H54 (cell line): ENCODE data around the gene CREG1.

Source experiments
- DNase-seq: peaks from one replicate; pipeline ENCODE4 v3.0.0; 2011; ENCODE audit warnings: low spot score, mixed read lengths; ENCODE audit not compliant: insufficient read length
- FAIRE-seq: peaks from 3 replicates; lab custom pipeline; 2011; peaks lifted over from hg19 to GRCh38; lab: Jason Lieb, UNC
- POLR2A ChIP-seq: IDR thresholded peaks from 2 replicates; pipeline ENCODE4 v1.6.1; 2011; ENCODE audit warnings: low read depth, mild to moderate bottlenecking, low read length

CREG1 gene

DNA sequence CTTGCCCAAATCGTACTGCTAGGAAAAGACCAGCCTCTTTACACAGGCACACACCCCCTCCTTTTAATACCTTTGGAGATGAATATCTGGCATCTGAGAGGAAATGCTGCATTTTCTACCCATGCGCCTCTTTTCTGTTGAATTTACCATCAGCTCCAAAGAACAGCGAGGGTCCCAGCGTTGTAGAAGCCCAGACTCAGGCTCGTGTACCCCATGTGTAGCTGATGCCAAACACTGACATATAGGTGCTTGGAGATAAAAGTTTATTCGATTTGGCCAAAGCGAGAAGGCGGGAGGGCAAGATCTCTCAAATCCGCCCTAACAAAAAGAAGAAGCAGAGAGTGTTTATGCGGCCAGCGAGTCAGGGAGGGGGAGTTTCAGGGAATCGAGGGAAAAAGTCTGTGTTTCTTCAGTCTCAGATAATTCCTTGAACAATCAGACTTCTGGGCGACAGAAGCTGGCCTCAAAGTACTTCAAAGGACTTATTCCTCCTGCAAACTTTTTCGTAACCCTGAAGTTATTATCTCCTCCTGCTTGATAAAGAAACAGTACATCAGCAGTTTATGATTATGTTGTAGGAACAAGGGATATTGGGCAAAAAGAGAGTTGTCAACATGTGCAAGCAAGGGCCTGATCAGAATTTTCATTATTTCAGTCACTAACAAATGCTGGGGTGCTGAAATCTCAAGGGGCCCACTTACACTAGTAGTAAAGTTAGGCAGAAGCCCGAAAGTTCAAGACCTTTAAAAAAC is 642 bp upstream of the CREG1 start:
- FAIRE-seq (no peak), DNase-seq (no peak)
- no peak for TF ChIP-seq POLR2A

- no peak for TF ChIP-seq POLR2A
- FAIRE-seq (no peak), DNase-seq (no peak)
These were observed 2.2 kb downstream of the CREG1 start for GRCh38 chr1:167551362-167551761.

DNA sequence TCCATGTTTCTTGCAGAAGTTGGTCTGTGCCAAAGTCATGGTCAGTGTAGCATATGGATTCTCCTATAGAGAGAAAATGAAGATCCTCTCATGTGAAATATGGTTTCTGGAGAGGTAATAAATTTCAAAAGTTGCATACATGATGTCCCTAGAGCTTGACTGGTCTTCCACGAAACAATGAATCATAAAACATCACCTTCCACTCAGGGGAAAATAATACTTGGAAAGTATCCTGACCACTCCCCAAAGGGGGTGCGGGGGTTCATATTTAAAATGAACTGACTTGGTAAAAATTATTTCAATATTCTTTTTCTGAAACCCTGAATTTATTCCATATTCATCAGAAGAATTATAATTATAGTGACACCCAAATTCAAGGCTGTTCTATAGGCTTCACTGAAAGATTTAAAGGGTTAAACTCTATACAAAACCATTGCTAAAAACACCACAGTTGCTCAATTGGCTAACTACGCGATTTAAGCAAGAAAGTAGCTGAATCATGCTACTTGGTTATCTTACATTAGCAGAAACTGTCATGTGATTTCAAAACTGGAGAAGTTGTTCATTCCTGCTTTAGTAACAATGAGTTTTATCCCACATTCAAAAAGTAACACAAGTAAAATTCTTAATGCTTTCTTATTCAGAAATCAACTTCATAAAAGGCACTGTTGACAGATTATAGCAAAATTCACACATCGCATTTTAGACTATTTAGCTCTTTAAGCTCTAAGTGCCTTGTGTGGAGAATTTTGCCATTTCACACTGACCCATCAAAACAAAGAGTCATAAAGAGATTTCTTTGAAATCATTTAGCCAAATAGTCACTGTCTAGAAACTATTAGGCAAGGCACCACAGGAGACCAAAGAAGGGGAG is 5.3 kb downstream of the CREG1 start:
- DNase-seq (no peak), FAIRE-seq (no peak)
- TF ChIP-seq POLR2A: no peak

DNA sequence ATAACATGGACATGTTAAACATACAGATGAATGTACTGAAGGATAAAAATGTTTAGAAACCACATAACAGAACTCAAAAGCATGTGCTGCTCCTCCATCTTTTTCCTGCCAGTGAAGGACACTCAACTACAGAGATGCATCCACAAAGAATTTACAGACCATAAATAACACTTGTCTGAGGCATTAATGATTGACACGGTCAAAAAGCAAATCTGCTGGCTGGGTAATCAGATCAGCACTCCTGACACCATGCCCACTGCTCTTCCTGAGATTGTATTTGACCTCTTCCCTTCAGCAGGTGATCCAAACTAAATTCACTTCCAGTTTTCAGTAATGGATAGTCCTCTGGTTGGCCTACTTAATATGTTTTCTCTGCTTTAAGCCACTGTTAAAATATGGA is 6.6 kb downstream of the CREG1 start:
- no peak for TF ChIP-seq POLR2A
- DNase-seq (no peak), FAIRE-seq (no peak)

GRCh38 chr1:167545349-167545748 is 8.2 kb downstream of the CREG1 start:
- DNase-seq (no peak), FAIRE-seq (no peak)
- no peak for TF ChIP-seq POLR2A

DNA sequence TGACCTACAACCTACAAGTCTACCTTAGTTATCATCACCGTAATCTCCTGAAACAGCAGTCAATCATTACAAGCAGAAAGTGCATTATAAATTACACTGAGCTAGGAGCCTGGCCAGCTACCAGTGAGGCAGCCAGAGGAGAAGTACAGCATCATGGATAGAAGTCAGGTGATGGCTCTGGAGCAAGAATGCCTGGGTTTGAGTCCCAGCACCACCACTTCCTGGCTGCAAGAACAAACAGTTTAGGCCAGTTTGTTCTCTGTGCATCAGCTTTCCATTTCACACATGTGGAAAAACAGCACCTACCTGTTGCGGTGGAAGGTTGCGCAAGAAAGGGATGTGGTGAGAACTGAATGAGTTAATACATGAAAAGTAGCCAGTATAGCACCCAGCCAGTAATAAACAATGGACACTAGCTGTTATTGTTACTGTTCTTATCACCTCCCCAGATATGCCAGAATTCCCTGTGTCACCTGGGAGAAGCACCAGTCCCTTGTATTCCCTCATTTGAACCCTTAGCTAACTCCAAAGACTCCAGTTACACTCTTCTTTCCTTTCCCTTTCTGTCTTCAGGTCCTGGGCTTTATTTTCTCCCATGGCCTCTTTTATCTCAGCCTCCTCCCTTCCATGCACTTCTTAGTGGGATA is 9.0 kb downstream of the CREG1 start:
- no peak for TF ChIP-seq POLR2A
- FAIRE-seq (no peak), DNase-seq (no peak)

- no peak for TF ChIP-seq POLR2A
- FAIRE-seq (no peak), DNase-seq (no peak)
These were observed 10.2 kb downstream of the CREG1 start for GRCh38 chr1:167543199-167543990.

GRCh38 chr1:167542109-167543032 is 11.2 kb downstream of the CREG1 start:
- TF ChIP-seq POLR2A: no peak

DNA sequence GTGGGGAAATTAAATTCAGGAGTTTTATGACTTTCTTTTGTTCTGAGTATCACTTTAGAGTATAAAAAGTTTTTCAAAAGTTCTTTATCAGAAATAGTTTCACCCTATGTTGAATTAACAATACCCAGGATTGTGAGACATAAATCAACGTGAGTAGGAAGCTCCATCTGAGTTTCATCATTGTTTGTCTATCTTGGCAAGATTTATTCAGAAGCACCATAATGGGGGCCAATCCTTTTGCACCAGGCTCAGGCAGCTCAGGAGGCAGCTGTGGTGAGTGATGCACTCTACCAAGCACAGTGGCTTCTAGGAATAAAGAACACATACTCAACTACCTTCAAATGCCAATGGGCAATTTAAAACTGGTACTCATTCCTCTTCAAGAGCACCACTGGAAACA is 12.0 kb downstream of the CREG1 start:
- DNase-seq (no peak), FAIRE-seq (no peak)
- TF ChIP-seq POLR2A: no peak

More at GRCh38 chr1:167542109-167543032, 11.2 kb downstream of the CREG1 start:
- FAIRE-seq: no peak
- DNase-seq: no peak

GRCh38 chr1:167541003-167541402 is 12.6 kb downstream of the CREG1 start:
- no peak for FAIRE-seq

DNA sequence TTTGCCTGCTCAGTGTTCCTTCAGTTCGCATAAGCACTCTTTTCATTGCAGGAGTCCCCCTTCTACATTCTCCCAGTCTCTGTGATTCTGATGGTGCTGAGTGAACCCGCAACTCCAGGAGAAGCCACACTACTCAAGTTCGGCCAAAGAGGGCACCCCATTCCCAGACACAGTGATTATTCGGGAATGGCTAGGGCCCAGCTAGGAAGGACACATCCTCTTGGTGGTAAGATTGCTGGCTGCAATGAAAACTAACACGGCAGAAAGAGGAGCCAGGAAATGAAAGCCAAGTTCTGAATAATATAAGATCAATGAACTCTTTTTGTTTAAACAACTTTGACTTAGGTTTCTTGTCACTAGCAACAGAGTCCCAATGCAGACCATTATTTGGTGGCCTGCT is 14.9 kb downstream of the CREG1 start:
- DNase-seq (no peak), FAIRE-seq (no peak)
- TF ChIP-seq POLR2A: no peak

More at GRCh38 chr1:167541003-167541402, 12.6 kb downstream of the CREG1 start:
- TF ChIP-seq POLR2A: no peak
- no peak for DNase-seq

DNA sequence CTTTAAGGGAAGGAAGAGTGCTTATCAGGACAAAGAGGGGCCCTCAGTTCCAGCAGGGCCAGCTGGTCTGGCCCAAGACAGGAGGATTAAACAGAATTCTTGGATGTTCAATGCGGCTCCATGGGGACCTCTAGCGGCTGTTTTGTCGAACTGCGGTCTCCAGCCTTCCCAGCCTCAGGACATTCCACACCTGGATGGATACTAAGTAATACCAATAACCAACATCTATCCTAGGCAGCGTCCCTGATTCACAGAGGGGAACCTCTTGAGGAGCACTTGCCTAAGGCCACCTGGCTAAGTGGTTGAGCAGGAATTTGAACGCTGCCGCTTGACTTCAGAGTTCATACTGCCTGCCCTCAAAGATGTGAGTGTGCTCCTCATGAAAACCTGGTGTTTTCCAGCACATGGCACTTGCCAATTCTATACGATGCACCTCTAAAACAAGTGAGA is 19.7 kb downstream of the CREG1 start:
- peak; percentile 72 for DNase-seq
- FAIRE-seq: peak; percentile 41
- TF ChIP-seq POLR2A: no peak
